GM21576 (cell line): Measurements from ENCODE around the gene KDELR1.
A peak's percentile ranks its signal among the peaks of the same experiment; 100 is the strongest.

Source experiments
- ATAC-seq: cut with Tn5 transposase; IDR thresholded peaks from one replicate; pipeline ENCODE4 v1.9.1; 2021; ENCODE audit warnings: mild to moderate bottlenecking, moderate library complexity; ENCODE audit not compliant: unreplicated experiment

Gene KDELR1

DNA sequence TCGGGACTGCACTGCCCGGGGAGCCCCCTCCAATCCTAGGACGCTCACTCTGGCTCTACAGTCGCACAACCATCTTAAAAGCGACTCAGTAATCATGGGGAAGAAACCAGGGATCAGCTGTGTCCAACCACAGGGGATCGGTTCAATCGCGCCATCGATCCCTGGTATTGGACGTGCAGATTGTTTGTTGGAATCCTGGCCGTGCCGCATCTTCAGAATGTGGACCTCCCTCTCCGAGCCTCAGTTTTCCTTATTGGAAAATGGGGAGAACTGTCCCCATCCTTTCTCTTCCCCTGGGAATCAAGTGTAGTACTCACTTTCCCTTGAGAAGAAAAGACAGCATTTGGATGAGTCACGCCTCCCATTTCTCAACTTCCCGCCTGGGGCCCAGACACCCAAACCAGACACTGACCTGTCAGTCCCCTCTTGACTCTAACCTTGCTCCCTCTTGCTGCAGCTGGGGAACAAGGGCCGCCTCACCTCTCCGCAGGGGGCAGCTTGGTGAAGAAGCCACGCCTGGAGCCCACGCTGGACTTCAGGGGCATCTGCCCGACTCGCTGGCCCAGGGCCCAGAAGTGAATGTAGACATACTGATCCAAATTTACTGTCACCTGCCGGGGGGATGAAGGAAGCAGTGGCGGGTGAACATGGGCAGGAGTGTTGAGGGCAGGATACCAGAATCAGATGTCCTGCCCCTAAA lies 48.4 kb downstream of the KDELR1 start:
- ATAC-seq: no peak

DNA sequence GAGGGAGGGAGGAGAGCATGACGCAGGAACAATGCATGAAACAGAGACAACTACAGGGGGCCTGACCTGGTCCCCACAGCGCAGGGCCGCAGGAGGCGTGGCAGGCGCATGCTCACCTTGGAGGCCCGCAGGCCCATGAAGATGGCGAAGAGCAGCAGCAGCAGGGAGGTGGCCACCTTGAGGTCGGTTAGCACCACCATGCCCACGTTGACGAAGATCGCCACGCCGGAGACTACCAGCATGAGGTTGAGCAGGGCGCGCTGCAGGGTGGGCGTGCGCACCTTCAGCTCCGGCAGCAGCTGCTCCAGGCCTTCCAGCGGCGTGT lies 49.0 kb downstream of the KDELR1 start:
- no peak for ATAC-seq

DNA sequence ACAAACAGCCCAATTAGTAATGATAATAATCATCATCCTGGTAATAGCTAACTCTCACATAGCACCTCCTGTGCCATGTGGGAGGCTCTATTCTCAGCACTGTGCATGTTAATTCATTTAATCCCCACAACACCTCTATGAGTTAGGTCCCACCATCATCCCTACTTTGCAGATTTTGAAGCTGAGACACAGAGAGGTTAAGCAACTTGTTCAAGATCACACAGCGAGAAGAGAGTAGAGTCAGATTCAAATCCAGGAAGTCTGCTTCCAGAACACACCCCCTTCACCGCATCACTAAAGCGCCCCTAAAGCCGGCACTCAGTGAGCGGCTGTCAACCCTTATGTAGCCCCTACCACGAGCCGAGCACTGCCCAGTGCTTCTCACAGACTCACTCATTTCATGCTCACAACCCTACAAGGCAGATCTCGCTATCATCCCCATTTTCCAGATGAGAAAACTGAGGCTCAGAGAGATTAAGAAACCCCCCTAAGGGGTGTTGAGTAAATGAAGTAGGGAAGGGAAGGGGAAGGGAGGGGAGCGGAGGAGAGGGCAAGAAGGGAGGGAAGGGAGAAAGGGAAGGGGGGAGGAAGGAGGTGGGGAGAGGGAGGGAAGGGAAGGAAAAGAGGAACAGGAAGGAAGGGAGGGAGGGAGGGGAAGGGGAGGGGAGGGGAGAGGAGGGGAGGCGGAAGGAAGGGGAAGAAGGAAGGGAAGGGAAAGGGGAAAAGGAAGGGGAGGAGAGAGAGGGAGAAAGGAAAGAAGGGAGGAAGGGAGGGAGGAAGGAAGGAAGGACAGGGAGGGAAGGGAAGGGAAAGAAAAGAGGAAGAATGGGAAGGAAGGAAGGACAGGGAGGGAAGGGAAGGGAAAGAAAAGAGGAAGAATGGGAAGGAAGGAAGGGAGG lies 49.6 kb downstream of the KDELR1 start:
- ATAC-seq: no peak

DNA sequence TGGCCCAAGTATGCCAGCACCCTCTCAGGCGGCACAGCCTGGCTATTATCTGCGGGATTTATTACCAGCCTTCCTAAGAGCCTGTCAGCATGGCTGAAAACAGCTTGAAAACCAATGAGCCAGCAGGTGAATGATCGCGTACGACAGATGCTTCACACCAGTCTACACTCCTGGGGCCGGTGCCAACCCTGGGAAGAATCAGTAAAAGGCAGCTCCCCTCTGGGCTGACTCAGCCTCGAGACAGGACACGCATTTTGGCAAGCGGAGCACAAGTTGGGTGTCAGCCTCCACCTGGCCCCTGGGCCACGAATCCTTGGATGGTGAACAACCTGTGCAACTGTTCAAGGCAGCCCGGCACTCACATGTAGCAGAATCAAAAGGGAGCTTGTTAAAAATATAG lies 50.4 kb downstream of the KDELR1 start:
- ATAC-seq: no peak

DNA sequence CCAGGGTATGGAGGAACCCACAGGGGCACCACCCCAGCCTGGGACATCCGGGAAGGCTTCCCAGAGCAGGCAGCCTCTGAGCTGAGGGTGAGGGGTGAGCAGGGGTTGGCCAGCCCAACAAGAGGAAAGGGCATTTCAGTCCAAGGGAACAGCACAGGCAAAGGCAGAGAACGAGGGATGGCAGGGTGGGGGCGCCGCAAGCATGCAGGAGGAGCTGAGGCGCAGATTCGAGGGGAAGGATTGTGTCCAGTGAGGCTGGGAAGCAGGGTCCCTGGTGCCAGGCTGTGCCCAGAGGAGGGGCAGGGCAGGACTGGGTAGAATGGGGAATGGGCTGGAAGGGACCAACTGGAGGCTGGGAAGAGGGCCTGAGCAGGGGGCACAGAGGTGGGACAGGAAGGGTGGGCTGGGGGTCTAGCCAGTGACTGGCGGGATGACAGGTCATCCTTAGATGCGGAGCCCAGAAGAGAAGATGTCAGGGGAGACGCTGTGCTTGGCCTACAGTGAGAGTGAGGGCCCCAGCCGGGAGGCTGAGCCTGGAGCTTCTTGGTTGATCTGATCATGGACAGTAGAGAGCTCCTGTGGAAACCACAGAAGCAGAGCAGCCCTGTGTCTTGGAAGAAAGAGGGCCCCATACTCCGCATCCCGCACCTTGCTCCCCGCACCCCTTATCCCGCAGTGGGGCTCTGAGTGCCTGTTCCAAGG lies 52.4 kb downstream of the KDELR1 start:
- ATAC-seq: no peak

DNA sequence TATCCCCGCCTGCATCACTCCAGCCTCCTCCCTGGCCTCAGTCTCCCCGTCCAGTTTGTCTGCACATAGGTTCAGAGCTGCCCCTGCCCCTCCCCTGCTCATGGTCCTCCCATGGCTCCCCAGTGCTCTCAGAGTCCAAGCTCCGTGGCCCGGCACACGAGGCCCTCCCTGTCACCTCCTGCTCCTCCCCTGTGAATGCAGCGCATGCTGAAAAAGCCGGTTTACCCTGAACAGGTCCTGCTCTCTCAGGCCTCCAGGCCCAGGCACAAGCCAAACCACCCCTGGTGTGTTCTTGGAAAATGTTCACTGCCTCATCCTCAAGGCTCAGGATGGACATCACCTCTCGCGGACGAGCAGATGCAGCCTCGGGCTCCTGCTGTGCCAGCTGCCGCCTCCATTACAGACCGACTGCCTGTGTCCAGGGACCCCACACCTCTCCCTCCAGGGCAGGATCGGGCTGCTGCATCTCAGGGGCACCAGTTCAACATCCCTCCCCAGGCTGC lies 53.0 kb downstream of the KDELR1 start:
- ATAC-seq: no peak

DNA sequence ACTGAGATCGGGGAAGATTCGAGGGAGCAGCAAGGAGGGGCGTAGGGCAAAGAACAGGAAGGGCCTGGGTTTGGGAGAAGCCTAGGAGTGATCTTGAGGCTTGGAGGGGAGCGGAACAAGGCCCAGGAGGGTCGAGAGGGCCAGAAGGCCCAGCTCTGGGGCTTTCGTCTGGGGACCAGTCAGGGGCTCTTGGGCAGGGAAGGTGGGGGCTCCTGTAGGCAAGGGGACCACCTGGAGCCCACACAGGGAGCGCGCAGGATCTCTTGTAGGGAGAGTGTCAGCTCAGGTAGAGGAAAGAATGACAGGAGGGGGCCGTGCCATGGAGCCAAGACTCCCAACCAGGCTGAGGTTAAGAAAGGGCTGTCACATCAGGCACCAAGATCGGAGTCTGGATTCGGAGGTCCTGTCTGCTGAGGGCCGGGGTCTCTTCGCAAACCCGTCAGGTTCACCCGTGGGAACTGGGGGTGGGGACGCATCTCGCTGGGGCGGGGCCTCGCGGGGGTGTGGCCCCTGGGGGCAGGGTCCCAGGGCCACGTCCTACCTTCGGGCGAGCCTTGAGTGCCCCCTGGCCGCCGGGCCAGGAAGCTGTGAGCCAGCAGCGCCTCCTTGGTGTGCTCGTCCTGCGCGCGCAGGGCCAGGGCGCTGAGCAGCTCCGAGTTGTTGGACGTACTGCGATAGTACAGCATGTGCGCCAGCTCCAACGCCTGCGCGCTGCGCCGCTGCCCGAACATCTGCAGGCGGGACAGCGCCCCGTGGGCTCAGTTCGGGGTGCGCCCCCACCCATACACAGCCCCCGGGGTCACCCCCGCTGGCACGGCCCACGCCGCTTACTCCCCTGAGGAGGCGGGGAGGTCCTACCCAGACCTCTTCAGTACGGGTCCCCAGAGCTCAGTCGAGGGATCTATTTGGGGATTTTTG lies 57.6 kb downstream of the KDELR1 start:
- peak; percentile 36 for ATAC-seq

DNA sequence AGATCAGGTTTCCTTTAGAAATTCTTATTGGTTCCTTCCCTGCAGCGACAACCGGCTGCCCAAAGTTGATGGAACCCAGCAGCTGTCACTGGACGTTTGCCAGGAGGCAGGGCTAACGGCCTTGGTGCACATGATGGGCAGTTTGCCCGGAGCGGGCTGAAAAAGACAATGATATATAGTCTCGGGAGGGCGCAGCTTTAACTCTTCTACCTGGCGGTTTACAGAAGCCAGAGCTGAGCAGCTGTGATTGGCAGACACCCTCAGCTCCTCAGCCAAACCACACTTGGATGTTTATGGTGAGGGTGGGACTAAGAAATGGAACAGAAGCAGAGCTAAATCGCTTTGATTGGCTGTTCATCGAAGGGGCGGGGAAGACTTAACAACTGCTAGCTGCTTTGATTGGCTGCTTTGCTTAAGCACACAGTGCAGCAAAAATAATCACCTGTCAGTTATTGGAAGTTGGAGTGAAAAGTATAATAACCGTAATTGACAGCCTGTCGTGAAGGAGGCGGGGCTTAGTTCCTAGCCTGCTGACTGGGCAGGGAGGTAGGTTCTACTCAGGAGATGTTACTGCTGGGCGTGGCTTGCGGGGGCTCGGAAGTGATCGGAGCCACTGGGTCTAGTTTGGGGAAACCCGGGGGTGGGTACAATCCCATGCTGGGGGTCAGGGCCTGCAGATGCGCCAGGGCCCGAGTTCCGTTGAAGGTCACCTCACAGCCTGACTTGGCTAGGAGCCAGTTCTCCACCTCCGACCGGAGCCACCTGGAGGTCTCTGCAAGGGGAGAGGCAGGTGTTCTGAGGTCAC lies 58.5 kb downstream of the KDELR1 start:
- peak; percentile 57 for ATAC-seq
